Activated T-helper 17 cell treated with anti-CD3 and anti-CD28 coated beads, Interleukin-2, amount 50 U/mL, for 72 hours (primary cell): ENCODE data around the gene CISD2. TPM values are rescaled to one million over a fixed set of nuclear protein-coding genes. Genes with fewer than 3 reads are reported as not detected.
"Not testable (repeated sequence)": the region's sequence is repeated elsewhere in the genome, so short reads cannot be mapped to it uniquely, and the experiment has no call there.

Source experiments
- ATAC-seq: fragments of 150-1000 bp; cut with Tn5 transposase; replicated peaks from 2 replicates; pipeline ENCODE4 v1.10.0; 2021; ENCODE audit warnings: mild to moderate bottlenecking, moderate library complexity
- H3K27ac Mint-ChIP-seq: one replicate; pipeline ENCODE4 v1.8.0; 2022; ENCODE audit warnings: mixed read lengths
- H3K27me3 Mint-ChIP-seq: one replicate; pipeline ENCODE4 v1.8.0; 2022; ENCODE audit warnings: mixed read lengths
- H3K36me3 Mint-ChIP-seq: one replicate; pipeline ENCODE4 v1.8.0; 2022; ENCODE audit warnings: low read depth, mild to moderate bottlenecking, mixed read lengths
- H3K4me1 Mint-ChIP-seq: one replicate; pipeline ENCODE4 v1.8.0; 2022; ENCODE audit warnings: mixed read lengths
- H3K4me3 Mint-ChIP-seq: one replicate; pipeline ENCODE4 v1.8.0; 2022; ENCODE audit warnings: mild to moderate bottlenecking, mixed read lengths
- H3K9me3 Mint-ChIP-seq: one replicate; pipeline ENCODE4 v1.8.0; 2022; ENCODE audit warnings: mixed read lengths
- total RNA-seq, 2 donors: library from RNA; stranded (reverse); gene quantifications; one replicate each; pipeline ENCODE4 v1.2.3, GENCODE V29; 2022

The CISD2 gene
- total RNA-seq, 2 donors from 2014 or later, result 24.6 to 35.6 TPM

GRCh38 chr4:102867278-102868152, 1.3 kb upstream of the CISD2 start:
- peak overlapping the region; percentile 99 for H3K4me3 Mint-ChIP-seq
- H3K27ac Mint-ChIP-seq, result peak overlapping the region; percentile 99
- peaks cover 30% of the 10 kb centered on the region for H3K36me3 Mint-ChIP-seq
- H3K9me3 Mint-ChIP-seq, result no peaks in the 10 kb centered on the region
- H3K27me3 Mint-ChIP-seq, result no peaks in the 10 kb centered on the region
- no peak for ATAC-seq
- H3K4me1 Mint-ChIP-seq, result peaks cover 36% of the 10 kb centered on the region

- H3K27me3 Mint-ChIP-seq, result no peaks in the 10 kb centered on the region
- peak; percentile 55 for ATAC-seq
- H3K36me3 Mint-ChIP-seq, result peaks cover 38% of the 10 kb centered on the region
- H3K4me1 Mint-ChIP-seq, result peaks cover 42% of the 10 kb centered on the region
- peak overlapping the region; percentile 99 for H3K4me3 Mint-ChIP-seq
- H3K9me3 Mint-ChIP-seq, result no peaks in the 10 kb centered on the region
- peak overlapping the region; percentile 99 for H3K27ac Mint-ChIP-seq
These were observed 525 bp upstream of the CISD2 start for GRCh38 chr4:102868153-102868780.

- ATAC-seq, result peak; percentile 36
- peaks cover 52% of the 10 kb centered on the region for H3K36me3 Mint-ChIP-seq
- H3K4me1 Mint-ChIP-seq, result peaks cover 40% of the 10 kb centered on the region
- H3K27ac Mint-ChIP-seq, result peak overlapping the region; percentile 99
- H3K4me3 Mint-ChIP-seq, result peak overlapping the region; percentile 99
- no peaks in the 10 kb centered on the region for H3K9me3 Mint-ChIP-seq
- H3K27me3 Mint-ChIP-seq, result no peaks in the 10 kb centered on the region
These were observed 891 bp downstream of the CISD2 start for GRCh38 chr4:102869569-102870197.

- peaks cover 64% of the 10 kb centered on the region for H3K36me3 Mint-ChIP-seq
- H3K4me1 Mint-ChIP-seq, result peaks cover 29% of the 10 kb centered on the region
- H3K9me3 Mint-ChIP-seq, result no peaks in the 10 kb centered on the region
- peak overlapping the region; percentile 99 for H3K4me3 Mint-ChIP-seq
- no peak for ATAC-seq
- no peak overlapping the region for H3K27ac Mint-ChIP-seq
- H3K27me3 Mint-ChIP-seq, result no peaks in the 10 kb centered on the region
These were observed 3.0 kb downstream of the CISD2 start for GRCh38 chr4:102871772-102872171.

GRCh38 chr4:102877477-102878106, 8.8 kb downstream of the CISD2 start:
- not testable (repeated sequence) for H3K27ac Mint-ChIP-seq, H3K27me3 Mint-ChIP-seq
- H3K4me1 Mint-ChIP-seq, result peaks cover 20% of the 10 kb centered on the region

GRCh38 chr4:102878349-102878748, 9.6 kb downstream of the CISD2 start:
- H3K27me3 Mint-ChIP-seq, ATAC-seq, H3K4me3 Mint-ChIP-seq, H3K27ac Mint-ChIP-seq, H3K9me3 Mint-ChIP-seq: not testable (repeated sequence)
- H3K36me3 Mint-ChIP-seq, result peaks cover 58% of the 10 kb centered on the region
- peaks cover 15% of the 10 kb centered on the region for H3K4me1 Mint-ChIP-seq

More at GRCh38 chr4:102877477-102878106, 8.8 kb downstream of the CISD2 start:
- not testable (repeated sequence) for H3K4me3 Mint-ChIP-seq, H3K9me3 Mint-ChIP-seq, ATAC-seq
- peaks cover 66% of the 10 kb centered on the region for H3K36me3 Mint-ChIP-seq

- Mint-ChIP-seq H3K27ac (no peak overlapping the region), H3K9me3 (no peaks in the 10 kb centered on the region), H3K4me1 (peaks cover 15% of the 10 kb centered on the region), H3K27me3 (no peaks in the 10 kb centered on the region), H3K36me3 (peaks cover 53% of the 10 kb centered on the region), H3K4me3 (no peak overlapping the region)
- ATAC-seq, result no peak
These were observed 10.1 kb downstream of the CISD2 start for GRCh38 chr4:102878901-102879300.

- Mint-ChIP-seq H3K27ac (no peak overlapping the region), H3K4me1 (peaks cover 8% of the 10 kb centered on the region), H3K27me3 (no peaks in the 10 kb centered on the region), H3K9me3 (no peaks in the 10 kb centered on the region), H3K4me3 (no peak overlapping the region), H3K36me3 (peaks cover 39% of the 10 kb centered on the region)
- no peak for ATAC-seq
These were observed 12.6 kb downstream of the CISD2 start for GRCh38 chr4:102881343-102881742.

- Mint-ChIP-seq H3K36me3 (peaks cover 34% of the 10 kb centered on the region), H3K27me3 (no peaks in the 10 kb centered on the region), H3K4me1 (peaks cover 7% of the 10 kb centered on the region), H3K4me3 (no peak overlapping the region), H3K9me3 (no peaks in the 10 kb centered on the region), H3K27ac (no peak overlapping the region)
- ATAC-seq, result no peak
These were observed 14.5 kb downstream of the CISD2 start for GRCh38 chr4:102883278-102883677.

- not testable (repeated sequence) for H3K4me3 Mint-ChIP-seq, H3K27me3 Mint-ChIP-seq, H3K4me1 Mint-ChIP-seq, ATAC-seq, H3K9me3 Mint-ChIP-seq
- peaks cover 23% of the 10 kb centered on the region for H3K36me3 Mint-ChIP-seq
- H3K27ac Mint-ChIP-seq, result peak overlapping the region; percentile 43
These were observed 19.8 kb downstream of the CISD2 start for GRCh38 chr4:102888570-102888969.

GRCh38 chr4:102889866-102890265, 21.1 kb downstream of the CISD2 start:
- not testable (repeated sequence) for ATAC-seq, H3K9me3 Mint-ChIP-seq, H3K4me3 Mint-ChIP-seq, H3K27me3 Mint-ChIP-seq, H3K4me1 Mint-ChIP-seq
- Mint-ChIP-seq H3K36me3 (peaks cover 23% of the 10 kb centered on the region), H3K27ac (peak overlapping the region; percentile 24)

GRCh38 chr4:102896547-102896946, 27.8 kb downstream of the CISD2 start:
- H3K4me1 Mint-ChIP-seq, H3K27ac Mint-ChIP-seq, ATAC-seq, H3K9me3 Mint-ChIP-seq, H3K36me3 Mint-ChIP-seq, H3K27me3 Mint-ChIP-seq, H3K4me3 Mint-ChIP-seq: not testable (repeated sequence)

- ATAC-seq, H3K27ac Mint-ChIP-seq, H3K27me3 Mint-ChIP-seq, H3K9me3 Mint-ChIP-seq, H3K36me3 Mint-ChIP-seq, H3K4me3 Mint-ChIP-seq, H3K4me1 Mint-ChIP-seq: not testable (repeated sequence)
These were observed 28.8 kb downstream of the CISD2 start for GRCh38 chr4:102897610-102898009.

GRCh38 chr4:102901804-102902203, 33.0 kb downstream of the CISD2 start:
- no peaks in the 10 kb centered on the region for H3K27me3 Mint-ChIP-seq
- H3K9me3 Mint-ChIP-seq, result no peaks in the 10 kb centered on the region
- H3K27ac Mint-ChIP-seq, result no peak overlapping the region
- H3K4me1 Mint-ChIP-seq, result no peaks in the 10 kb centered on the region
- ATAC-seq, result no peak
- no peak overlapping the region for H3K4me3 Mint-ChIP-seq
- H3K36me3 Mint-ChIP-seq, result no peaks in the 10 kb centered on the region
